Left lung (tissue), 10 donors: ENCODE results near the gene DNAH10. TPM values are rescaled to one million over a fixed set of nuclear protein-coding genes. Genes with fewer than 3 reads are reported as not detected.

Experiments
- ATAC-seq: fragments of 200-7000 bp; cut with Tn5 transposase; one replicate; pipeline ENCODE4 v1.9.1; 2020; ENCODE audit warnings: moderate library complexity
- DNase-seq, 4 donors: peaks; one replicate each; pipeline ENCODE4 v3.0.0-alpha.2; 2013 to 2020
- H3K27ac ChIP-seq, 2 donors: fragments of 200-600 bp; sonication (generic) in 1 of 2; one replicate each; pipeline versions ENCODE4 v1.5.0 to v1.8.0; 2020 to 2021
- H3K27me3 ChIP-seq, 2 donors: fragments of 200-600 bp; sonication (generic) in 1 of 2; one replicate each; pipeline versions ENCODE4 v1.5.0 to v1.8.0; 2020 to 2021
- H3K36me3 ChIP-seq, 2 donors: fragments of 200-600 bp; sonication (generic) in 1 of 2; one replicate each; pipeline versions ENCODE4 v1.5.0 to v1.8.0; 2020 to 2021
- H3K4me1 ChIP-seq, 2 donors: fragments of 200-600 bp; one replicate each; pipeline ENCODE4 v1.8.0; 2021
- H3K4me3 ChIP-seq, 2 donors: fragments of 200-600 bp; sonication (generic) in 1 of 2; one replicate each; pipeline versions ENCODE4 v1.5.0 to v1.8.0; 2020 to 2021; ENCODE audit warnings: mild to moderate bottlenecking in 1 of 2
- H3K9me3 ChIP-seq, 2 donors: fragments of 200-600 bp; sonication (generic) in 1 of 2; one replicate each; pipeline versions ENCODE4 v1.5.0 to v1.8.0; 2020 to 2021
- intact Hi-C, 2 donors: fragments of 100-400 bp; cut with DNase I; formaldehyde crosslinking; loops; one replicate each; pipeline versions ENCODE4 v1.11.2 to v1.14.2; 2022
- polyA plus RNA-seq, 6 donors: library from polyadenylated mRNA; unstranded; fragments of 120-200 nt; gene quantifications; one replicate each; pipeline ENCODE4 v1.2.1, GENCODE V29; 2013; ENCODE audit not compliant: insufficient read length in 6 of 6
- total RNA-seq, 2 donors: library from RNA; stranded (reverse); fragmentation: NEBNext Ultra II Directional; extraction: Animal tissue kit (Norgen Biotek cat#: 25700); gene quantifications; one replicate each; pipeline ENCODE4 v1.2.1, GENCODE V29; 2021
- TF ChIP-seq, protein P1 (sequence below), 2 donors: fragments of 200-600 bp; sonication (generic) in 1 of 2; IDR thresholded peaks; one replicate each; pipeline versions ENCODE4 v1.5.0 to v1.8.0; 2021; ENCODE audit warnings: antibody characterized with exemption in 2 of 2
- donor health status: DM: no; HTN: yes; CAD: no.
- donor health status: DM: no; HTN: no; CAD: no.

DNAH10 gene
- total and polyA plus RNA-seq, 8 donors = 0.79 to 10.4 (median 6.5) TPM

DNA sequence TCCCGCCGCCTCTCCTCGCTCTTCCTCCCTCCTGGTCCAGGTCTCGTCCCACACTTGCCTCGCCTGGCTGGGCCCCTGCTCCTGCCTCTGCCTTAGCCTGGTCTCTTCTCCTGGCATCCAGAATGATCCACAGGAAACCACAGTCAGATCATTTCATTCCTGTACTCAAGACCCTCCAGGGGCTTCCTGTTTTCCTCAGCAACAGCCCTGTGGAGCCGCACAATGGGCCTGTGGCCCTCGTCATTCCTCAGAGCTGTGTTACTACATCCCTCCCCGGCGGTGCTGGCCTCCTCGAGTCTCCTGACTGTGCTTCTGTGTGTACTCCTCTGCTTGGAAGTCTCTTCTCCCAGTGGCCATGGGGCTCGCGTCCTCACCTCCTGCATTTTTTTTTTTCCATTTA is 29.9 kb upstream of the DNAH10 start:
- Histone ChIP-seq H3K4me1 (no peaks in the 10 kb centered on the region), H3K9me3 (no peaks in the 10 kb centered on the region), H3K36me3 (peaks cover 0 to 92% of the 10 kb centered on the region in 2 donors), H3K27me3 (no peaks in the 10 kb centered on the region), H3K27ac (no peak overlapping the region), H3K4me3 (no peak overlapping the region)
- no peak for ATAC-seq
- TF ChIP-seq, protein P1, sequence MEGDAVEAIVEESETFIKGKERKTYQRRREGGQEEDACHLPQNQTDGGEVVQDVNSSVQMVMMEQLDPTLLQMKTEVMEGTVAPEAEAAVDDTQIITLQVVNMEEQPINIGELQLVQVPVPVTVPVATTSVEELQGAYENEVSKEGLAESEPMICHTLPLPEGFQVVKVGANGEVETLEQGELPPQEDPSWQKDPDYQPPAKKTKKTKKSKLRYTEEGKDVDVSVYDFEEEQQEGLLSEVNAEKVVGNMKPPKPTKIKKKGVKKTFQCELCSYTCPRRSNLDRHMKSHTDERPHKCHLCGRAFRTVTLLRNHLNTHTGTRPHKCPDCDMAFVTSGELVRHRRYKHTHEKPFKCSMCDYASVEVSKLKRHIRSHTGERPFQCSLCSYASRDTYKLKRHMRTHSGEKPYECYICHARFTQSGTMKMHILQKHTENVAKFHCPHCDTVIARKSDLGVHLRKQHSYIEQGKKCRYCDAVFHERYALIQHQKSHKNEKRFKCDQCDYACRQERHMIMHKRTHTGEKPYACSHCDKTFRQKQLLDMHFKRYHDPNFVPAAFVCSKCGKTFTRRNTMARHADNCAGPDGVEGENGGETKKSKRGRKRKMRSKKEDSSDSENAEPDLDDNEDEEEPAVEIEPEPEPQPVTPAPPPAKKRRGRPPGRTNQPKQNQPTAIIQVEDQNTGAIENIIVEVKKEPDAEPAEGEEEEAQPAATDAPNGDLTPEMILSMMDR (IDR thresholded peaks at IDR 0.05) = no peak
- intact Hi-C loops = no loop called here
- DNase-seq = no peak

DNA sequence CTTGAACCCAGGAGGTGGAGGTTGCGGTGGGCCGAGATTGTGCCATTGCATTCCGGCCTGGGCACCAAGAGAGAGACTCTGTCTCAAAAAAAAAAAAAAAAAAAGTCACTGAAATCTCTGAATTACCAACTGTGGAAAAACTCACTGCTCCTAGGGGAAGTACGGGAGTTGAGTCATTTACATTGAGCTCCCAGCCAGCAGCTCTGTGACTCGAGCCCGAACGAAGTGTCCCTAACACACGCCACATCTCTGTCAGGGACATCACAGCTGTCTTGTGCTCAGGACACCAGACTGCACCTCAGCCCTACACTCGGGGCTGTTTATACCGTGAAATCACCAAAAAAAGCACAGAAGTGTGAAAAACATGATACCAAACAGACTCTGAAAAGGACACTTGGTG is 28.9 kb upstream of the DNAH10 start:
- no peaks in the 10 kb centered on the region for H3K9me3 ChIP-seq
- no peaks in the 10 kb centered on the region for H3K27me3 ChIP-seq
- TF ChIP-seq, protein P1 (IDR thresholded peaks at IDR 0.05) = no peak
- ATAC-seq (no peak), DNase-seq (no peak)
- H3K4me3 ChIP-seq = no peak overlapping the region
- H3K27ac ChIP-seq = no peak overlapping the region
- no peaks in the 10 kb centered on the region for H3K4me1 ChIP-seq
- intact Hi-C loops = no loop called here
- H3K36me3 ChIP-seq = peaks cover 0 to 92% of the 10 kb centered on the region in 2 donors

DNA sequence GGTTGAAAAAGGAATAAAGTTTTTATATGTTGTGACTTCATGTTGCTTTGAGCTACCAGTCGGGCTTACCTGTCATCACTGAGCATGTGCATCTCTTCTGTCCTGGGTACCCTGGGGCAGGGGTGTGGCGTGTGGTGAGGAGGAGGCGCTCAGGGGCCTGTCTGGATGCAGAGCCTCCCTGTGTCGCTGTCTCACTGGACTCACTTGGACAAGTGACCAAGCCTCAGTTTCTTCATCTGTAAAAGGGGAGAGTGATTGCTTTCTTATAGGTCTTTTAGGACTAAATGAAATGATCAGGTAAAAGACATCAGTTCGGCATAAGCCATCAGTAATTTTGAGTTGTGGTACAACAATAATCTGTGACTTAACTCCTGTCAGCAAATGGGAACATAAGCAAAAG is 27.8 kb upstream of the DNAH10 start:
- H3K27ac ChIP-seq = no peak overlapping the region
- TF ChIP-seq, protein P1 (IDR thresholded peaks at IDR 0.05) = no peak
- H3K4me1 ChIP-seq = no peaks in the 10 kb centered on the region
- H3K27me3 ChIP-seq = no peaks in the 10 kb centered on the region
- DNase-seq (no peak), ATAC-seq (no peak)
- peaks cover 0 to 92% of the 10 kb centered on the region in 2 donors for H3K36me3 ChIP-seq
- intact Hi-C loops = no loop called here
- H3K4me3 ChIP-seq = no peak overlapping the region
- H3K9me3 ChIP-seq = no peaks in the 10 kb centered on the region

DNA sequence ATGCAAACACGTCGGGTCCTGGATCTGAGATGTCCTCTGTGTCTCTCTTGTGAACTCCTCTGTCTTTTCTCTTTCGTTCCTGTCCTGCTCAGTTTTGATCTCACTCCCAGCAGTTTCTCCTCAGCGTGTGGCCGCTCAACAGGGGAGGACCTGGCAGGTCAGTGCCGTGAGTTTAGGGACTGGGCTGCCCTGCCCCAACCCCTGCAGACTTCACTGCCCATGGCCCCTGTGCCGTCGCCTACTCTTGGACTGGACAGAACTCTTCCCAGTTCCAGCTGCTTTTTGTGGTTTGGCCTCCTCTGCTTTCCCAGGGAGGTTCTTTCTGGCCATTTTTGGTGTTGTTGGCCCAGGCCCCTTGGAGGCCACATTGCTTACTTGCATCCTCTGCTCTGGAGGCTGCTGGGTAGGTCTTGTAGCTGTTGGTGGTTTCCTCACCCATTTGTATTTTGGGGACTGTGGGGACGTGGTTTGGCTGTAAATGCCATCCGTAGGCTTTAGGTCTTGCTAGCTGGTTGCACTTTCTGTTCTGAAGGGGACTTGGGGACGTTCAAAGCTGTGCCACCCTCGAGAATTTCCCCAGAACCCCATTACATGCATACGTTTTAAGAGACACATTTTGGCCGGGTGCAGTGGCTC is 20.0 kb upstream of the DNAH10 start:
- H3K27me3 ChIP-seq = no peaks in the 10 kb centered on the region
- H3K27ac ChIP-seq = no peak overlapping the region
- intact Hi-C loops = no loop called here
- H3K4me3 ChIP-seq = no peak overlapping the region
- H3K4me1 ChIP-seq = no peaks in the 10 kb centered on the region
- DNase-seq = no peak
- ATAC-seq = no peak
- no peaks in the 10 kb centered on the region for H3K9me3 ChIP-seq
- TF ChIP-seq, protein P1 (IDR thresholded peaks at IDR 0.05) = no peak
- peaks cover 0 to 81% of the 10 kb centered on the region in 2 donors for H3K36me3 ChIP-seq

DNA sequence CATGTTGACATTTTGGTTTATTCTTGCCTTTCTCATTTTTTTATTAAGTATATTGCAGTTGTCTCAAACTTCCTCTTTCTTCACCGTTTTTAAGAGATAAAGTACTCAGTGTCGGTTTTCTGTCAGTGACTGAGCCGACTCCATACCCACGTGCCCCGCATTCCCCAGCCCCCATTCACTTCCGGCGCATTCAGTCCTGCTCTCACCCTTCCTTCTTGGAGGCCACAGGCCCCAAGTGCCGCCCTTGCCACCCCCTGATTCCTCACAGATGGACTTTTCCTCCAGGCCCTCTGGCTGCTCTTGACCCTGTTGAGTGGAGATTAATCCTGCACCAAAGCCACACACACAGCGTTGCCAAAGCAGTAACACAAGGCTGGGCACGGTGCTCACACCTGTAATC is 19.1 kb upstream of the DNAH10 start:
- TF ChIP-seq, protein P1 (IDR thresholded peaks at IDR 0.05) = no peak
- Histone ChIP-seq H3K9me3 (no peaks in the 10 kb centered on the region), H3K36me3 (peaks cover 0 to 79% of the 10 kb centered on the region in 2 donors), H3K27me3 (no peaks in the 10 kb centered on the region), H3K4me3 (no peak overlapping the region), H3K4me1 (peaks cover 0 to 2% of the 10 kb centered on the region in 2 donors), H3K27ac (no peak overlapping the region)
- ATAC-seq (no peak), DNase-seq (peak in 1 of 4 donors; percentile 45)
- intact Hi-C loops = no loop called here
